Lower lobe of right lung (tissue), 2 donors: ENCODE measurements around the gene SRSF3. TPM values are rescaled to one million over a fixed set of nuclear protein-coding genes. Genes with fewer than 3 reads are reported as not detected.
"Not testable (repeated sequence)": the region's sequence is repeated elsewhere in the genome, so short reads cannot be mapped to it uniquely, and the experiment has no call there.

Experiments
- ATAC-seq, 2 donors: fragments of 200-7000 bp; cut with Tn5 transposase; one replicate each; pipeline ENCODE4 v1.9.1; 2020 to 2022; ENCODE audit warnings: mild to moderate bottlenecking in 2 of 2, moderate library complexity in 2 of 2
- DNase-seq: peaks from one replicate; pipeline ENCODE4 v3.0.0-alpha.2; 2020
- H3K27ac ChIP-seq: fragments of 200-600 bp; one replicate; pipeline ENCODE4 v1.8.0; 2022
- H3K27me3 ChIP-seq: fragments of 200-600 bp; one replicate; pipeline ENCODE4 v1.8.0; 2022; ENCODE audit warnings: low read depth
- H3K36me3 ChIP-seq: fragments of 200-600 bp; one replicate; pipeline ENCODE4 v1.8.0; 2022; ENCODE audit warnings: mild to moderate bottlenecking
- H3K4me1 ChIP-seq: fragments of 200-600 bp; one replicate; pipeline ENCODE4 v1.8.0; 2022
- H3K4me3 ChIP-seq: fragments of 200-600 bp; one replicate; pipeline ENCODE4 v1.8.0; 2022; ENCODE audit warnings: mild to moderate bottlenecking
- H3K9me3 ChIP-seq: fragments of 200-600 bp; one replicate; pipeline ENCODE4 v1.8.0; 2022
- intact Hi-C: fragments of 100-400 bp; cut with DNase I; formaldehyde crosslinking; loops from one replicate; pipeline ENCODE4 v1.11.0; 2022
- total RNA-seq: library from RNA; stranded (reverse); fragmentation: NEBNext Ultra II Directional; extraction: Animal tissue kit (Norgen Biotek cat#: 25700); gene quantifications from one replicate; pipeline ENCODE4 v1.2.1, GENCODE V29; 2021
- TF ChIP-seq, protein P1 (sequence below): fragments of 200-600 bp; IDR thresholded peaks from one replicate; pipeline ENCODE4 v1.8.0; 2022; ENCODE audit warnings: antibody characterized with exemption, mild to moderate bottlenecking
- donor health status: DM: no; HTN: yes; CAD: no; lungs with severe emphysema.

SRSF3 gene
- total RNA-seq, 1 donor from 2014 or later, result 180 TPM

DNA sequence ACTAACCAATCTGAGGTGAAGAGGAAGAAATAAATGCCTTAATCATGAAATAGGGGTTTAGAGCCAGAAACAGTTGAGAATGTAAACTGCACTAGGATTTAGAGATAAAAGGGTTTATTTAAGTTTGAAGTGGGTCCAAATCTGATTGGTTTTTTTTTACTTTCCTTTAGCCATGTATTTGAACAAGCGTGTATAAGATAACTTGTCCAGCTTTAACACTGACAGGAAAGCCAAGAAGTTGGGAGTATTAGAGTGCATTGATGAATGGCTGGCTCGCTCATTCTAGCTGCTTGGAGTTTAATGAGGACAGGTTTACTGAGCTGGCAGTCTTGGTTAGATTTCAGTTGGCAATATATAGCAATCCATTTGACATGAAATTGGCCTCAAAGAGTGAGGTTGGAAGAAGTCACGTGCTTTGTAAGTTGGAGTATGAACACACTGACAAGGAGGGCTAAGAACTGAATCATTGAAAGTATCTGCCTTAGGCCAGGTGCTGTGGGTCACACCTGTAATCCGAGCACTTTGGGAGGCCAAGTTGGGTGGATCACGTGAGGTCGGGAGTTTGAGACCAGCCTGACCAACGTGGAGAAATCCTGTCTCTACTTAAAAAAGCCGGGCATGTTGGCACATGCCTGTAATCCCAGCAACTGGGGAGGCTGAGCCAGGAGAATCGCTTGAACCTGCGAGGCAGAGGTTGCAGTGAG, 13.7 kb downstream of the SRSF3 start:
- Histone ChIP-seq H3K27me3 (no peaks in the 10 kb centered on the region), H3K27ac (no peak overlapping the region), H3K4me1 (peaks cover 64% of the 10 kb centered on the region), H3K36me3 (peaks cover 100% of the 10 kb centered on the region), H3K4me3 (no peak overlapping the region), H3K9me3 (no peaks in the 10 kb centered on the region)
- DNase-seq, result no peak
- peak in 1 of 2 donors; percentile 27 for ATAC-seq
- intact Hi-C loops, result no loop called here
- TF ChIP-seq, protein P1, sequence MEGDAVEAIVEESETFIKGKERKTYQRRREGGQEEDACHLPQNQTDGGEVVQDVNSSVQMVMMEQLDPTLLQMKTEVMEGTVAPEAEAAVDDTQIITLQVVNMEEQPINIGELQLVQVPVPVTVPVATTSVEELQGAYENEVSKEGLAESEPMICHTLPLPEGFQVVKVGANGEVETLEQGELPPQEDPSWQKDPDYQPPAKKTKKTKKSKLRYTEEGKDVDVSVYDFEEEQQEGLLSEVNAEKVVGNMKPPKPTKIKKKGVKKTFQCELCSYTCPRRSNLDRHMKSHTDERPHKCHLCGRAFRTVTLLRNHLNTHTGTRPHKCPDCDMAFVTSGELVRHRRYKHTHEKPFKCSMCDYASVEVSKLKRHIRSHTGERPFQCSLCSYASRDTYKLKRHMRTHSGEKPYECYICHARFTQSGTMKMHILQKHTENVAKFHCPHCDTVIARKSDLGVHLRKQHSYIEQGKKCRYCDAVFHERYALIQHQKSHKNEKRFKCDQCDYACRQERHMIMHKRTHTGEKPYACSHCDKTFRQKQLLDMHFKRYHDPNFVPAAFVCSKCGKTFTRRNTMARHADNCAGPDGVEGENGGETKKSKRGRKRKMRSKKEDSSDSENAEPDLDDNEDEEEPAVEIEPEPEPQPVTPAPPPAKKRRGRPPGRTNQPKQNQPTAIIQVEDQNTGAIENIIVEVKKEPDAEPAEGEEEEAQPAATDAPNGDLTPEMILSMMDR, result no peak

DNA sequence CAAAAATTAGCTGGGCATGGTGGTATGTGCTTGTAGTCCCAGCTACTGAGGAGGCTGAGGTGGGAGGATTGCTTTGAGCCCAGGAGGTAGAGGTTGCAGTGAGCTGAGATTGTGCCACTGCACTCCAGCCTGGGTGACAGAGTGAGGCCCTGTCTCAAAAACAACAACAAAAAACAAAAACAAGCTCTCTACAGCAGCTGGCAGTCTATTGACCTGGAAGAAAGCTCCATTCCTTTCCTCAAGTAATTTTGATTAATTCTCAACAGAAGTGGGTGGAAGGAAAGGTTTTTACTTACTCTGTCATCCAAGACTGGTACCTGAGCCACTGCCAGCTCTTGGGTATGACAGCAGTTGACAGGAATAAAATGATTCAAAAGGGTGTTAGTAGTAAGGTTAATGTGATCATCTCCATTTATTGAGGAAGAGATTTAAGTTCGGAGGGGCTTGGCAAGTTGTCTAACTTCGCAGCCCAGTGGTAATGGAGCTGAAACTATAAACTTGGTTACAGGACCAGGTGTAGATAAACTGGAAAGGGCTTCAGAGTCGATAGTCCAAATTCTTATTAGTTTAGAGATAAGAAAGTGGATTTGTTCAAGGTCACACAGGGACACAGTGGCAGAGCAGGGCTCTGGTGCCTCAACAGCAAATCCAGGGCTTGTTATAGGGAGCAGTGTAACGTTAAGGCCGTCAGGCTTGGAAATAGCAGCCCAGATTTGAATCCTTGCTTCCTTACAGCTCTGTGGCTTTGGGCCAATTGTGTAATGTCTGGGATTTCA, 14.8 kb downstream of the SRSF3 start:
- intact Hi-C loops, result no loop called here
- ATAC-seq (no peak), DNase-seq (no peak)
- no peak overlapping the region for H3K4me3 ChIP-seq
- TF ChIP-seq, protein P1, result no peak
- peaks cover 52% of the 10 kb centered on the region for H3K4me1 ChIP-seq
- no peaks in the 10 kb centered on the region for H3K9me3 ChIP-seq
- H3K36me3 ChIP-seq, result peaks cover 100% of the 10 kb centered on the region
- no peaks in the 10 kb centered on the region for H3K27me3 ChIP-seq
- no peak overlapping the region for H3K27ac ChIP-seq

DNA sequence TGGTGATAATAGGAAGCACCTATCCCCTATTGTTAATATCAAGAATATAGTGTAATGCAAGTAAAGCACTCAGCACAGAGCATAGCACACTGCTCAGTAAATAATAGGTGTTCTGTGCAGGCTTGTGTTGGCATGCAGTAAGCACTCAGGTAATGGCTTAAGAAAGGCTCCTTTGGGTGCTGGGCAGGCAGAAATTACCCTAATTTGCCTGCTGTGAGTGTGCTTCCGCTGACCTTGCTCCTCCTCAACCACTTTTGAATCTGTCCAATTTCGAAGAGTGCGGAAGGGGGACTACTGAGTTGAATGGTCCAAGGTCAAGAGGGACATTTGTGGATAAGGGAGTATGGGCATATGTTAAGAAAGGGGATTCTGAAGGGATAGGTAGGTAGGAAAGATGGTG, 15.4 kb downstream of the SRSF3 start:
- no peaks in the 10 kb centered on the region for H3K27me3 ChIP-seq
- H3K4me3 ChIP-seq, result no peak overlapping the region
- H3K27ac ChIP-seq, result no peak overlapping the region
- peaks cover 46% of the 10 kb centered on the region for H3K4me1 ChIP-seq
- H3K36me3 ChIP-seq, result peaks cover 100% of the 10 kb centered on the region
- DNase-seq, result no peak
- no peak for ATAC-seq
- TF ChIP-seq, protein P1, result no peak
- intact Hi-C loops, result no loop called here
- no peaks in the 10 kb centered on the region for H3K9me3 ChIP-seq

DNA sequence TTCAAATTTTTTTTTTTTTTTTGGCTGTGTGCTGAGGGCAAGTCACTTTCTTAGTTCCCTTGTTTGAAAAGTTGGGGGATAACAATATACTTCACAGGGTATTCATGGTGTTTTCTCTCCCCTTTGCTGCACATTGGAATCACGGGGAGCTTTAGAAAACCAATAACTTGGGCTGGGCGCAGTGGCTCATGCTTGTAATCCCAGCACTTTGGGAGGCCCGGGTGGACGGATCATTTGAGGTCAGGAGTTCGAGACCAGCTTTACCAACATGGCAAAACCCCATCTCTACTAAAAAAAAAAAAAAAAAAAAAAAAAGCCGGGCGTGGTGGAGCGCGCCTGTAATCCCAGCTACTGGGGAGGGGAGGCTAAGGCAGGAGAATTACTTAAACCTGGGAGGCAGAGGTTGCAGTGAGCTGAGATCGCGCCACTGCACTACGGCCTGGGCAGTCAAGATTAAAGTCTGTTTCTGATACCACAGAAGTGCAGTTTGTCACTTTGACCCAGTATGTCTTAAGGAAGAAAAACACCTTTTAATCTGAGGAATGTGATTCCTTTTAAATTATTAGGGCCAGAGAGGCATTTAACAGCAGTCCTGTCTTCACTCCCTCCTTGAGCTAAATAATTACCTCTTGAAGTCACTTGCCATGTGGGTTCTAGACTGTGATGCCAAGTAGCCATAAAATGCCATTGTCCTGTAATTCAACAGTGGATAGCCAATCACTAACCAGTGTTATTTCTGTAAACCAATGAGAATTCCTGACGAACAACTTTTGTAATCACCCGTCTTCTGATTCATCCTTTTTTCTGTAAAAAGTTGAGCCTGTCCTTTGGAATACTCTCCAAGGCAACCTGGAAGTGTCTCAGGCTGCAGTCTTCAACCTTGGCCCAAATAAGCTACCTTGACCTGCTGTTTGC, 16.1 kb downstream of the SRSF3 start:
- Histone ChIP-seq H3K4me1 (peaks cover 45% of the 10 kb centered on the region), H3K27ac (no peak overlapping the region), H3K9me3 (no peaks in the 10 kb centered on the region), H3K4me3 (no peak overlapping the region), H3K27me3 (no peaks in the 10 kb centered on the region), H3K36me3 (peaks cover 93% of the 10 kb centered on the region)
- intact Hi-C loops, result no loop called here
- DNase-seq, result peak; percentile 18
- TF ChIP-seq, protein P1, result no peak
- no peak for ATAC-seq

DNA sequence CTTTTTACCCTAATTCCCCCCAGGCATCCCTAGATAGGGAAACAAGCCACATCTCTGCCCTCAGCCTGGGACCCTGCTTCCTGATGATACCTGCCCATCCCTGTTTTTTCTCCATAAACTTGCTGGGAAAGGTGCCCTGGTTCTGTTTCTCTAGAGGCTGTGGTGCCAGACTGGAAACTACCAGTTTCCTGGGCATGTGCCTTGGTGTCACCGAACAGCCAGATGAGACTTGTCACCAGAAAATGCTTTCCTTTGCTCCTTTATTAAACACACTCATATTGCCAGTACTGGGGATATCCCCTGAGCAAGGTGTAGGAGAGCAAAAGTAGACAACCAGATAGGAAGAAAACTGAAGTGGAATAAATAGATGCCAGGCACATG, 16.8 kb downstream of the SRSF3 start:
- Histone ChIP-seq H3K4me1 (peaks cover 44% of the 10 kb centered on the region), H3K27ac (no peak overlapping the region), H3K36me3 (peaks cover 87% of the 10 kb centered on the region), H3K27me3 (no peaks in the 10 kb centered on the region), H3K9me3 (no peaks in the 10 kb centered on the region), H3K4me3 (no peak overlapping the region)
- intact Hi-C loops, result no loop called here
- TF ChIP-seq, protein P1, result no peak
- ATAC-seq, result no peak
- DNase-seq, result peak; percentile 1

DNA sequence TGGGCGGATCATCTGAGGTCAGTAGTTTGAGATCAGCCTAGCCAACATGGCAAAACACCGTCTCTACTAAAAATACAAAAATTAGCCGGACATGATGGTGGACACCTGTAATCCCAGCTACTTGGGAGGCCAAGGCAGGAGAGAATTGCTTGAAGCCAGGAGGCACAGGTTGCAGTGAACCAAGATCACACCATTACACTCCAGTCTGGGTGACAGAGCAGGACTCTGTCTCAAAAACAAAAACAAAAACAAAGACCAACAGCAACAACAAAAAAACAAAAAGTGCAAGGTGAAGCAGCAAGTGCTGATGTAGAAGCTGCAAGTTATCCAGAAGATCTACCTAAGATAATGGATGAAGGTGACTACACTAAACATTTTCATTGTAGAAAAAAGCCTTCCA, 17.5 kb downstream of the SRSF3 start:
- H3K36me3 ChIP-seq, result peaks cover 79% of the 10 kb centered on the region
- ATAC-seq, H3K9me3 ChIP-seq, H3K4me3 ChIP-seq, H3K27ac ChIP-seq, DNase-seq, H3K27me3 ChIP-seq, intact Hi-C loops: not testable (repeated sequence)
- peaks cover 41% of the 10 kb centered on the region for H3K4me1 ChIP-seq
